ENCODE results near the gene HS3ST6.
"Not testable (repeated sequence)": the region's sequence is repeated elsewhere in the genome, so short reads cannot be mapped to it uniquely, and the experiment has no call there.

HS3ST6 gene

DNA sequence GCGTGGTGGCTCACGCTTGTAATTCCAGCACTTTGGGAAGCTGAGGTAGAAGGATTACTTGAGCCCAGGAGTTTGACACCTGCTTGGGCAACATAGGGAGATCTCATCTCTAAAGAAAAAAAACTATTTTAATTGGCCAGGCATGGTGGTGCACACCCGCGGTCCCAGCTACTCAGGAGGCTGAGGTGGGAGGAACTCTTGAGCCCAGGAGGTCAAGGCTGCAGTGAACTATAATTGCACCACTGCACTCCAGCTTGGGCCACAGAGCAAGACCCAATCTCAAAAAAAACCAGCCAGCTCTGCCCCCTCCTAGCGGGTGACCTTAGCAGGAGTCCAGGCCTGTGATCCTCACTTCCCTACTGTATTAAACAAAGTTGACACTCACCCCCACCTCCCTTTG, 5.9 kb upstream of the HS3ST6 start:
- DNase-seq, result no peak

- DNase-seq, result peak in 1 of 3 experiments; percentile 64
These were observed 5.3 kb upstream of the HS3ST6 start for GRCh38 chr16:1923299-1924034.

- no peak for DNase-seq
These were observed 4.1 kb upstream of the HS3ST6 start for GRCh38 chr16:1922357-1922756.

GRCh38 chr16:1920727-1921171, 2.5 kb upstream of the HS3ST6 start:
- peak; percentile 19 to 77 (median 43) for DNase-seq

DNA sequence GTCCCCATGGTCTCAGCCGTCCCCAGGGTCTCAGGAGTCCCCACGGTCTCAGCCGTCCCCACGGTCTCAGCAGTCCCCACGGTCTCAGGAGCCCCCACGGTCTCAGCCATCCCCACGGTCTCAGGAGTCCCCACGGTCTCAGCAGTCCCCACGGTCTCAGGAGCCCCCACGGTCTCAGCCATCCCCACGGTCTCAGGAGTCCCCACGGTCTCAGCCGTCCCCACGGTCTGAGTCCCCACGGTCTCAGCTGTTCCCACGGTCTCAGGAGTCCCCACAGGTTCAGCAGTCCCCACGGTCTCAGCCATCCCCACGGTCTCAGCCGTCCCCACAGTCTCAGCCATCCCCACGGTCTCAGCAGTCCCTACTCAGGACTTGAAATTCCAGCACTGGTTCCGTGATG, 1.9 kb upstream of the HS3ST6 start:
- not testable (repeated sequence) for DNase-seq

DNA sequence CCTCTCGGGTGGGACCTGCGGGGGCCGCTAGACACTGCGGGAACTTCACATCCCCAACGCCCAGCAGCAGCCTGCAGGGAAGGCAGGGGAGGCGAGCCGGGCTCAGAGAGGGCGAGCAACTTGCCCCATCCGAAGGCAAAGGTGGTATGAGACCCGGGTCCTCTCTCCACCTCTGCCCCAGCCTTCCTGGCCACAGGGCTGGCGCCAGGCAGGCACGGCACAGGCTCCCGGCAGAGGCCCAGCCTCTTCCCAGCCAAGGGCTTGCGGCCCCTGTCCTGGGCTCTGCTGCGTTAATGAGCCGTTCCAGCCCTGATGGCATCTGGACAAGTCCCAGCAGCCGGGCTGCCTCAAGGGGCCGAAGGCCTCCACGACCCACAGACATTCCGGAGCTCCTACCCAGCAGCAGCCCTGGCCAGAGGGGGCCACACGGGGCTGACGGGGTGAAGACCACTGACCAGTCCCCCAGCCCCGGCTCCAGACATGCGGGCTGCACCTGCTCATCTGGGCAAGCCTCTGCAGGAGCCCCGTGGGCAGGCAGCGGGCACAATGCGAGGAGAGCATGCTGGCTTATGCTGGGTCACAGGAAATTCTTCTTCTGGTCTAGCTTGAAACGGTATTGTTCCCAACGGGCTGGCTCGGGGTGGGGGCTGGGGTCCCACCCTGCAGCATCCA, 1.2 kb upstream of the HS3ST6 start:
- DNase-seq, result no peak

DNA sequence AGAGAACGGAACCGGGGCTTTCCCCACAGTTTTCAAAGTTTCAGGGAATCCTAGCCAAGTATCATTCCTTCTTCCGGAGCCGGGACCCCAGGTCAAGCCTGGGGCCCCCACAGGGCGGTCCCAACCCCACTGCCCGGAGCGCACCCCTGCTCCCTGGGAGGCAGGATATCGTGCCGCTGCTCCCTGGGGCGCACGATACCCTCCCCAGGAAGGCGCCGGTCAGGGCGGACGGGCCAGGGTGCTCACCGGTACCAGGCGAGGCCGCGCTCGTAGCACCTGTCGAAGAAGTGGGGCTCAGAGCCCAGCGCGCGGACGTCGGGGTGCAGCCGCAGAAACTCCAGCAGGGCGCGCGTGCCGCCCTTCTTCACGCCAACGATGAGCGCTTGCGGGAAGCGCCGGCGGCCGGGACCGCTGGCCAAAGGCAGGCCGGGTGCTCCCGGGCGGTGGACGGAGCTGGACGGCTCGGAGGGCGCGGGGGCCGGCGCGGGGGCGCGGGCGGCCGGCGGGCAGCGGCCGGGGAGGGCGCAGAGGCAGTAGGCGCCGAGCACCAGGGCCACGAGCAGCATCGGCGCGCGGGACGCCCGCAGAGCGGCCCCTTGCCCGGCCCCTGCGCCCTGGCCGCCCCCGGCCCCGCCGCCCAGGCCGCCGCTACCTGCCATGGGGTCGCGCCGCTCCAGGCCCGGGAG, 407 bp downstream of the HS3ST6 start:
- no peak for DNase-seq

DNA sequence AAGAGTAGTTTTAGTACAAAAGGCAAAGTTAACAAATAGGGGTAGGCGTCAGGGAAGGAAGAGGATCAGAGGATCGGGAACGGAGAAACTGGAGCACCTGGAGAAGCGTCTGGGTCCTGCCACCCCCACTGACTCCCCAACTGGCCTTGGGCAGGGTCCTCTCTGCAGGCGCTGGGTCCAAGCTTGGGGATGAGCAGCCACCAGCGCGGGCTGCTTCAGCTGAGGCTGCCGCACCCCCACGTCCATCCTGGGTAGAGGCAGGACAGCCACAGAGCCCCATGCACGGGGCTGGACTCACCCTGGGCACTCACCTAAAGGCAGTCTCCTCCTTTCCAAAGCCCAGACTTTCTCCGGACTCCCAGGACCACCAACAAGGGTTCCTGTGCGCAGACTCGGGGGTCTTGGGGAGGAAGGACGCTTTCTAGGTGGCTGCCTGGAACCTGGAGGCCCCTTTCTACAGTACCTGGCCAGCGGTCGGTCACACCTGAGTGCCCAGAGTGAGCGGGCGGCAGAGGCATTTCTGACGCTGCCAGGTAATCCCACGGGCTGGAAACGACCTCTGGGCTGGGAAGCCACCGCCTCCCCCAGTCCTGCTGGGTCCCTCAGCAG, 1.1 kb downstream of the HS3ST6 start:
- DNase-seq, result peak in 1 of 3 experiments; percentile 32

DNA sequence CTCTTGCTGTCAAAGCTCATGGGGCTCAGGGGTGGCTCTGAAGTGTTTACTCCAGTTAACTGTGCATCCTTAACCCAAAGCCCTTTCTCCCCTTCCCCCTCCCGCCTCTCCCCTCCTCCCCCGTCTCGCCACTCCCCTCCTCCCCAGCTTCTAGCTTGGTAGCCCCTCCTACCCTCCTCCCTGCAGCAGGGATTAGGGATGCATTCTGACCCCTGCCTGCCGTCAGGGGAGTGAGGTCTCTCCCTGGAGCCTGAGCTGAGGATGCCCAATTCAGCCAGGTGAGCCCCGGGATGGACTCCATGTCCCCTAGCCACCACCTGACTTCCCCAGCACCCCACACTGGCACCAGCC, 1.6 kb downstream of the HS3ST6 start:
- no peak for DNase-seq

- DNase-seq, result no peak
These were observed 2.2 kb downstream of the HS3ST6 start for GRCh38 chr16:1915732-1916639.

- DNase-seq, result no peak
These were observed 3.2 kb downstream of the HS3ST6 start for GRCh38 chr16:1914988-1915387.

DNA sequence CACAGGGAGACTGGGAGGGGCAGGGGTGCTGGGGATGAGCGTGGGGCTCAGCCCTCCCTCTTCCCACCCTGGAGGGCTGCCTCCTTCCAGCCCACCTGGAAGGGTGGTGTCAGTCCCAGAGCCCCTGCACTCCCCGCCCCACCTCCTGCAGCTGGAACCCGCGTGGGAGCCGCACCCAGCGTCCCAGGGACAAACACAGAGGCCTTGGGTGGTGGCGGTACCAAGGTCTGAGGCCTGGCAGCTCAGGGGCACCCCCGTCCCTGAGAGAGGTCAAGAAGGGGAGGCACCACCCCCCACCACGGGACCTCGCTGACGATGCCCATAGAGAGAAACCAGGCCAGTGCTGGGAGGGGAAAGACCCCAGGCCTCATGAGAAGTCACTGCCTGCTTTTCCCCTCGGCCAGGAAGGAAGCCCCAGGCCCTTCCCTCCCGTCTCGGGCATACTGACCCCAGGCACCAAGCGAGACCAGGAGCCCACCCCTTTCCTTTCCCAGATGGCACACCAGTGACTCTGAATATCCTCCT, 4.1 kb downstream of the HS3ST6 start:
- no peak for DNase-seq

GRCh38 chr16:1913327-1914083, 4.7 kb downstream of the HS3ST6 start:
- peak; percentile 68 to 81 (median 78) for DNase-seq

DNA sequence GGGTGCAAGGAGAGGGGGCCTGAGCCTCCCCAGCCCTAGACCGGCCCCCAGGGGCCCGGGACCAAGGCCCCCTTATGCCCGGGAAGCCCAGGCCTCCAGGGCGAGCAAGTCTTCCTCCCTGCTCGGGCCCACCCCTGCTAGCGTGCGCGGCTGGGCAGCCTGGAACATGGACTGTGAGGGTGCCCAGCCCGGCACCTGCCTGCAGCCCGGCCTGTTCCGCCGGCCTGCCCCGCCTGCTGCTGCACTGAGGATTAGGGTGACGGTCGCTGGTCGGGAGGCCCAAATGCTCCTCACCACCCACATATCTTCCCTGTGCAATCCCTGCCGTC, 6.0 kb downstream of the HS3ST6 start:
- DNase-seq, result no peak

- no peak for DNase-seq
These were observed 6.6 kb downstream of the HS3ST6 start for GRCh38 chr16:1911467-1912214.

GRCh38 chr16:1909561-1910231, 8.5 kb downstream of the HS3ST6 start:
- DNase-seq, result peak; percentile 54 to 80 (median 75)

GRCh38 chr16:1908983-1909382, 9.2 kb downstream of the HS3ST6 start:
- DNase-seq, result no peak

- DNase-seq, result no peak
These were observed 10.0 kb downstream of the HS3ST6 start for GRCh38 chr16:1908184-1908583.

DNA sequence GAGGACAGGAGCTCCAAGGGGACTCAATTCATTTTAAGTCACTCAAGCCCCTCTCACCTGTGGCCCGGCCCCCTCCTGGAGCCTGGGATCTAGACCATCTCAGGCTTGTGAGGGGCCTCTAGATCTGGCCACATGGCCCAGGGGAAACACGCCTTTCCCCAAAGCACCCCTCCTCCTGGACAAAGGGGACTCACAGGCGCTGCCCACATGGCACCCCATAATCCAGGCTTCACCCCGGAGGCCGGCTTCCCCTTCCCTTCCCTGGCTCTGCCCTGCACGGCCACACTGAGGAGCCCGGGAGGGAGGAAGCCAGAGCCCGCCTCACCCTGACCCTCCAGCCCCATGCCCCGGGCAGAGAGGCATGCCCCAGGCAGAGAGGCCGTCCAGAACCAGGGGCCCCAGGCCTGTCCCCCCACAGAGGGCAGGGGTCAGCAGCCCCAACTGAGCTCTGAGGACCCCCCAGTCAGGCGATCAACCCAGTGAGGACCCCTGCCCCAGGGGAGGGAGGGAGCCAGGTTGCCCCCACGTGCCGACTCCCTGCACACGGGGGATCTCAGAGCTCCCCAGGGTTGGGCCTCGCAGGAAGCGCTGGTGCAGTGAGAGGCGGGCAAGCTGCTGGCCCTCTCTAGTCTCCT, 10.9 kb downstream of the HS3ST6 start:
- DNase-seq, result no peak

DNA sequence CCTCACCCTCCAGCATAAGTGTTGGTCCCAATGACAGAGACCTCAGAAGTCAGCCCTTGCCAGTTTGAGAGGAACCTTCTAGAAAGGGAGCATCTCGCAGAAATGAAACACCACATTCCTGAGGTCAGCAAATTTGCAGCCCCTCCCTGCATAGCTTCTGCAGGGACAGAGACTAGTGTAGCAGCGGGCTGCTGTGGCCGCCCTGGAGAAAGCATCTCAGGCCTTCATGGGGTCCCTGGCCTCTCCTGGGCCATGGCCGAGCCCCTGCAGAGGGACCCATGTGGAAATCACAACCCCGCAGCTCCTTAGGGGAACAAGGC, 11.4 kb downstream of the HS3ST6 start:
- DNase-seq, result no peak

Data from NCI-H1417 (cell line).